ENCODE data around the gene ABCA3.
"Not testable (repeated sequence)": the region's sequence is repeated elsewhere in the genome, so short reads cannot be mapped to it uniquely, and the experiment has no call there.

ABCA3 gene

GRCh38 chr16:2340564-2341455, at the start of gene ABCA3:
Gene ABCA3 (minus strand): TSS chr16:2340728. CDS start chr16:2326466, 14,262 bp downstream.
- peak; percentile 96 for DNase-seq

- DNase-seq, result no peak
Observed at GRCh38 chr16:2388875-2389433, 48.4 kb upstream of the ABCA3 start.

GRCh38 chr16:2388139-2388874, 47.8 kb upstream of the ABCA3 start:
- DNase-seq, result no peak

- DNase-seq, result peak; percentile 18
Observed at GRCh38 chr16:2386990-2387389, 46.5 kb upstream of the ABCA3 start.

- DNase-seq, result not testable (repeated sequence)
Observed at GRCh38 chr16:2385982-2386381, 45.5 kb upstream of the ABCA3 start.

GRCh38 chr16:2385190-2385836, 44.8 kb upstream of the ABCA3 start:
- DNase-seq, result no peak

- peak; percentile 5 for DNase-seq
Observed at GRCh38 chr16:2384426-2384825, 43.9 kb upstream of the ABCA3 start.

- no peak for DNase-seq
Observed at GRCh38 chr16:2383501-2383900, 43.0 kb upstream of the ABCA3 start.

- no peak for DNase-seq
Observed at GRCh38 chr16:2374644-2375043, 34.1 kb upstream of the ABCA3 start.

- no peak for DNase-seq
Observed at GRCh38 chr16:2373176-2373575, 32.6 kb upstream of the ABCA3 start.

- DNase-seq, result no peak
Observed at GRCh38 chr16:2372684-2373083, 32.2 kb upstream of the ABCA3 start.

- no peak for DNase-seq
Observed at GRCh38 chr16:2371421-2371820, 30.9 kb upstream of the ABCA3 start.

GRCh38 chr16:2370721-2371120, 30.2 kb upstream of the ABCA3 start:
- no peak for DNase-seq

GRCh38 chr16:2366660-2367309, 26.3 kb upstream of the ABCA3 start:
- DNase-seq, result no peak

GRCh38 chr16:2365397-2366294, 25.1 kb upstream of the ABCA3 start:
- no peak for DNase-seq

GRCh38 chr16:2364638-2365210, 24.2 kb upstream of the ABCA3 start:
- peak; percentile 4 for DNase-seq

- DNase-seq, result no peak
Observed at GRCh38 chr16:2362218-2362617, 21.7 kb upstream of the ABCA3 start.

GRCh38 chr16:2361129-2361528, 20.6 kb upstream of the ABCA3 start:
- DNase-seq, result no peak

GRCh38 chr16:2359919-2360318, 19.4 kb upstream of the ABCA3 start:
- no peak for DNase-seq

- DNase-seq, result no peak
Observed at GRCh38 chr16:2358811-2359210, 18.3 kb upstream of the ABCA3 start.

GRCh38 chr16:2357331-2357730, 16.8 kb upstream of the ABCA3 start:
- DNase-seq, result no peak
